Measurements from ENCODE around the gene CTSZ. TPM values are rescaled to one million over a fixed set of nuclear protein-coding genes. Genes with fewer than 3 reads are reported as not detected.

The CTSZ gene
- total and polyA plus RNA-seq, 2 experiments from 2014 or later = 5.0 to 161 TPM

DNA sequence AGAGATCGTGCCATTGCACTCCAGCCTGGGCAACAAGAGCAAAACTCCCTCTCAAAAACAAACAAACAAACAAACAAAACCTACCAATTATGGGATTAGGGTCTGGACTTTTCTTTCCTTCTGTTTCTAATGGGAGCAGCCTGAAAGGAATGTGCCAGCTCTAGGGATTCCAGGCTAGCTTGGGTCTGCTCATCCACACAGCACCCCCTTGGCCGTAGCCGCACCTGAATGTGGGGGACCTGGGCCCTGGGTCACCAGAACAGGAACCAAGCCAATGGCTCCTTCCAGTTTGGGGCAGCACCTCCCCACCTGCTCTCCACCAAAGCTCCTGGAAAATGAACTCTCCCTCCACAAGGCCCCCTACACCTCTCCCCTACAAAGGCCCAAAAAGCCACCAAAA lies 6.7 kb downstream of the CTSZ start:
- no peaks in the 10 kb centered on the region for H3K9me2 ChIP-seq (replicated peaks; ENCODE audit: insufficient read depth)
- H4K20me1 ChIP-seq (ENCODE audit: insufficient read depth, poor library complexity, severe bottlenecking) = no peaks in the 10 kb centered on the region
- 96% methylated on average over 3 of the region's 3 CpGs for WGBS (ENCODE audit: low lambda C conversion rate, missing lambda C conversion rate)
- no peaks in the 10 kb centered on the region for H3K36me3 ChIP-seq (replicated peaks; ENCODE audit: insufficient read depth, low read depth)
- H3K4me3 ChIP-seq = no peak overlapping the region
- H3K4me1 ChIP-seq (ENCODE audit: insufficient read depth) = peaks cover 4% of the 10 kb centered on the region
- no peaks in the 10 kb centered on the region for H3K9me3 ChIP-seq (ENCODE audit: low read depth)
- no peak for DNase-seq (ENCODE audit: low spot score)
- no peak overlapping the region for H3K27ac ChIP-seq
- H3K27me3 ChIP-seq = no peaks in the 10 kb centered on the region
- no peak overlapping the region for H3K4me2 ChIP-seq
- no peak for TF ChIP-seq CTCF (IDR thresholded peaks at IDR 0.05; ENCODE audit: poor library complexity)
- no peak for TF ChIP-seq EZH2phosphoT487 (IDR thresholded peaks at IDR 0.05; ENCODE audit: low read depth, severe bottlenecking, unreplicated experiment)
- TF ChIP-seq EZH2 (IDR thresholded peaks at IDR 0.05; ENCODE audit: borderline replicate concordance) = no peak
- no peak overlapping the region for H2AFZ ChIP-seq
- H3K79me2 ChIP-seq = no peaks in the 10 kb centered on the region

GRCh38 chr20:58998656-58999055 lies 8.4 kb downstream of the CTSZ start:
- no peaks in the 10 kb centered on the region for H3K9me2 ChIP-seq (replicated peaks; ENCODE audit: insufficient read depth)
- H3K4me2 ChIP-seq = no peak overlapping the region
- TF ChIP-seq EZH2phosphoT487 (IDR thresholded peaks at IDR 0.05; ENCODE audit: low read depth, severe bottlenecking, unreplicated experiment) = no peak
- TF ChIP-seq CTCF (IDR thresholded peaks at IDR 0.05; ENCODE audit: poor library complexity) = no peak
- no peak for TF ChIP-seq EZH2 (IDR thresholded peaks at IDR 0.05; ENCODE audit: borderline replicate concordance)
- 96% methylated on average over 11 of the region's 11 CpGs for WGBS (ENCODE audit: low lambda C conversion rate, missing lambda C conversion rate)
- H3K79me2 ChIP-seq = no peaks in the 10 kb centered on the region
- H3K4me3 ChIP-seq = no peak overlapping the region
- H4K20me1 ChIP-seq (ENCODE audit: insufficient read depth, poor library complexity, severe bottlenecking) = no peaks in the 10 kb centered on the region
- DNase-seq (ENCODE audit: low spot score) = no peak
- H2AFZ ChIP-seq = no peak overlapping the region
- no peaks in the 10 kb centered on the region for H3K27me3 ChIP-seq
- no peaks in the 10 kb centered on the region for H3K36me3 ChIP-seq (replicated peaks; ENCODE audit: insufficient read depth, low read depth)
- no peaks in the 10 kb centered on the region for H3K9me3 ChIP-seq (ENCODE audit: low read depth)
- H3K27ac ChIP-seq = no peak overlapping the region
- H3K4me1 ChIP-seq (ENCODE audit: insufficient read depth) = peaks cover 4% of the 10 kb centered on the region

DNA sequence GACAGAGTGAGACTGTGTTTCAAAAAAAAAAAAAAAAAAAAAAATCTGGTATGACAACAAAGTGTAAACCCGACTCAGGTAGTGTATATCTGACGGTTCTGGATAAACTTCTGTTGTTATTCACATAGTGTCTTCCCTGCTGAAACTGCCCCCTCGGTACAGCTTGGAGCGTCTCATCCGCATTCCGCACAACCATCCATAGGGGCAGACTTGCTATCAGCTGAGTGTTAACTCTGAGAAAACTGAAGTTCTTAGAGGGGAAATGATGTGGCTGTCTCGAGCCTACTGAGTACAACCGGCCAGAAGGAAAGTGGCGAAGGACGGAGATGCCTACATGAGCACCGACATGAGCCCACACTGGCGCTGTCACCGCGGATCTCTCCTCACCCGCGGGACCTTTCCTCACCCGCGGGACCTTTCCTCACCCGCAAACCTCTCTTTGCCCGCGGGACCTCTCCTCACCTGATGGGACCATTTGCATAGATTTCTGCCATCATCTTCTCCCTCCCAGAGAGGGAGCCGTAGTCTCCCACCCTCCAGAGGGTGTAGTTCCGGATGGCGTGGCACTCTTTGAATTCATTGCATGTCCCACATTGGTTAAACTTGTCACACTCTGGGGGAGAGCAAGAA lies 9.8 kb downstream of the CTSZ start:
- H3K4me3 ChIP-seq = no peak overlapping the region
- no peak overlapping the region for H2AFZ ChIP-seq
- peaks cover 4% of the 10 kb centered on the region for H3K4me1 ChIP-seq (ENCODE audit: insufficient read depth)
- 96% methylated on average over 24 of the region's 24 CpGs for WGBS (ENCODE audit: low lambda C conversion rate, missing lambda C conversion rate)
- H3K9me2 ChIP-seq (replicated peaks; ENCODE audit: insufficient read depth) = no peaks in the 10 kb centered on the region
- H3K36me3 ChIP-seq (replicated peaks; ENCODE audit: insufficient read depth, low read depth) = no peaks in the 10 kb centered on the region
- no peaks in the 10 kb centered on the region for H3K79me2 ChIP-seq
- TF ChIP-seq EZH2 (IDR thresholded peaks at IDR 0.05; ENCODE audit: borderline replicate concordance) (no peak), EZH2phosphoT487 (IDR thresholded peaks at IDR 0.05; ENCODE audit: low read depth, severe bottlenecking, unreplicated experiment) (no peak), CTCF (IDR thresholded peaks at IDR 0.05; ENCODE audit: poor library complexity) (no peak)
- H3K9me3 ChIP-seq (ENCODE audit: low read depth) = no peaks in the 10 kb centered on the region
- H3K27me3 ChIP-seq = no peaks in the 10 kb centered on the region
- no peaks in the 10 kb centered on the region for H4K20me1 ChIP-seq (ENCODE audit: insufficient read depth, poor library complexity, severe bottlenecking)
- no peak overlapping the region for H3K4me2 ChIP-seq
- DNase-seq (ENCODE audit: low spot score) = no peak
- no peak overlapping the region for H3K27ac ChIP-seq
